ENCODE results near the gene THAP4.

DNA sequence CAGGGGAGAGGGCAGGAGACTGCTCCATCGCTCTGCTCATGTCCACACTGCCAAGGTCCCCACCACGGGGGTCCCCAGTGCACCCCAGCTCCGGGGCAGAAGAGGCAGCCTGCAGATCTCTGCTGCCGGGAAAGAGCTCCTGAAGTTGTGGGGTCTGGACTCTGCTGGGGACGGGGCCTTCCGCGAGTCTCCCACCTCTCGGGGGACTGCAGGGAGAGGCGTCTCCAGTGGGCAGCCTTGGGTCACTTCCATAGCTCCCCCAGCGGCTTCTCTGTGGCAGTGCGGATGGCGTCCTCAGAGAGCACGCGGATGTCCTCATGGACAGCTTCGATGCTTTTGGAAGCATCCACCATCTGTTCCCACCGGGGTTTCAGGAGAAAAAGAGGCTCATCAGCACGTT is 38.9 kb upstream of the THAP4 start:
- TF ChIP-seq, protein P1, sequence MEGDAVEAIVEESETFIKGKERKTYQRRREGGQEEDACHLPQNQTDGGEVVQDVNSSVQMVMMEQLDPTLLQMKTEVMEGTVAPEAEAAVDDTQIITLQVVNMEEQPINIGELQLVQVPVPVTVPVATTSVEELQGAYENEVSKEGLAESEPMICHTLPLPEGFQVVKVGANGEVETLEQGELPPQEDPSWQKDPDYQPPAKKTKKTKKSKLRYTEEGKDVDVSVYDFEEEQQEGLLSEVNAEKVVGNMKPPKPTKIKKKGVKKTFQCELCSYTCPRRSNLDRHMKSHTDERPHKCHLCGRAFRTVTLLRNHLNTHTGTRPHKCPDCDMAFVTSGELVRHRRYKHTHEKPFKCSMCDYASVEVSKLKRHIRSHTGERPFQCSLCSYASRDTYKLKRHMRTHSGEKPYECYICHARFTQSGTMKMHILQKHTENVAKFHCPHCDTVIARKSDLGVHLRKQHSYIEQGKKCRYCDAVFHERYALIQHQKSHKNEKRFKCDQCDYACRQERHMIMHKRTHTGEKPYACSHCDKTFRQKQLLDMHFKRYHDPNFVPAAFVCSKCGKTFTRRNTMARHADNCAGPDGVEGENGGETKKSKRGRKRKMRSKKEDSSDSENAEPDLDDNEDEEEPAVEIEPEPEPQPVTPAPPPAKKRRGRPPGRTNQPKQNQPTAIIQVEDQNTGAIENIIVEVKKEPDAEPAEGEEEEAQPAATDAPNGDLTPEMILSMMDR (IDR thresholded peaks at IDR 0.05), result no peak
- TF ChIP-seq POLR2AphosphoS5 (IDR thresholded peaks at IDR 0.05) (no peak), POLR2A (IDR thresholded peaks at IDR 0.05) (no peak)

Data from breast epithelium (tissue), 3 donors.